ENCODE data around the gene PLAAT2. TPM values are rescaled to one million over a fixed set of nuclear protein-coding genes. Genes with fewer than 3 reads are reported as not detected.

PLAAT2 gene
- total RNA-seq, 1 donor from 2014 or later: not detected

GRCh38 chr11:63506876-63507275 is 56.3 kb downstream of the PLAAT2 start:
- TF ChIP-seq CTCF (IDR thresholded peaks at IDR 0.05): no peak
- no peak overlapping the region for H3K4me3 Mint-ChIP-seq
- ATAC-seq (ENCODE audit: low read depth) (no peak), DNase-seq (no peak)
- intact Hi-C loops (cut with micrococcal nuclease): no loop called here
- H3K27me3 Mint-ChIP-seq: peaks cover 30% of the 10 kb centered on the region
- ChIA-PET CTCF (interaction anchor here (0.9 kb wide), 1 partner anchor 27 kb away, joined by 3 read pairs; no protein-coding TSS in a partner anchor), POLR2A (interaction anchor here (0.6 kb wide), 1 partner anchor 76 kb away, joined by 3 read pairs; no protein-coding TSS in a partner anchor)
- H3K27ac Mint-ChIP-seq: no peak overlapping the region
- peaks cover 2% of the 10 kb centered on the region for H3K4me1 Mint-ChIP-seq
- no peaks in the 10 kb centered on the region for H3K9me3 Mint-ChIP-seq
- no peaks in the 10 kb centered on the region for H3K36me3 Mint-ChIP-seq (ENCODE audit: low read depth)

DNA sequence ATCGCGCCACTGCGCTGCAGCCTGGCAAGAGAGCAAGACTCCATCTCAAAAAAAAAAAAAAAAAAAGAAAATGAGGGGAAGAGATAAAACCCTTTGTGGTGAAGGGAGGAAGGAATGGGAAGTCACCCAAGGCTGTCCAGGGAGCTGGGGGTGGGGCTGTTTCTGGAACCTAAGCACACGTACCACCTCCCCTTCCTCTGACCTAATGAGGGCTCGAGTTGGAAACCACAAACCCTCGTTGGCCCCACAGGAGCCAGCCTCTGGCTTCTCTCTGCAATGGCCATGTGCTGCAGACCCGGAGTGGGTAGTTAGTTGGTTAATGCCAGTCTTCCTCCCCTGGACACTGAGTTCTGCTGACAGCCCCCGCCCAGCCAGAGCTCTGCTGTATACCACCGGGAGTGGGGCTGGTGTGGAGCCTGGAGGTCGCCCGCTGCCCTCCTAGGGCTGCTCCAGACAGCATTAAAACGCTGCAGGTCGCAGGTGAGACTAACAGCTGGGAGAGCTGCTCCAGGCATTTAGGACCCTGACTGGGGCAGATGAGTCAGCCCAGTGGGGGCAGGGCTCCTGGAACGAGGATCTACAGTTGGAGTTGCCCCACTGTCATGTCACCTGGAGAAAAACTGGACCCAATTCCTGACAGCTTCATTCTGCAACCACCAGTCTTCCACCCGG is 57.2 kb downstream of the PLAAT2 start, which contains the start of gene LGALS12:
LGALS12 (plus strand) TSS at position 228 of the 672 bp plus-strand sequence; CDS start at position 603, 375 bp downstream.
- Mint-ChIP-seq H3K36me3 (ENCODE audit: low read depth) (no peaks in the 10 kb centered on the region), H3K4me3 (no peak within 1 kb of the TSS), H3K27ac (no peak within 1 kb of the TSS), H3K27me3 (peaks cover 30% of the 10 kb centered on the region), H3K9me3 (no peaks in the 10 kb centered on the region), H3K4me1 (peaks cover 2% of the 10 kb centered on the region)
- DNase-seq (no peak), ATAC-seq (ENCODE audit: low read depth) (no peak)
- TF ChIP-seq CTCF (IDR thresholded peaks at IDR 0.05): no peak
- ChIA-PET POLR2A (no interaction called here), CTCF (no interaction called here)
- intact Hi-C loops (cut with micrococcal nuclease): no loop called here

GRCh38 chr11:63504933-63505586 is 58.1 kb downstream of the PLAAT2 start:
- no peak for TF ChIP-seq CTCF (IDR thresholded peaks at IDR 0.05)
- Mint-ChIP-seq H3K27me3 (peaks cover 32% of the 10 kb centered on the region), H3K4me3 (no peak overlapping the region), H3K9me3 (peaks cover 8% of the 10 kb centered on the region), H3K36me3 (ENCODE audit: low read depth) (peaks cover 4% of the 10 kb centered on the region), H3K4me1 (peaks cover 2% of the 10 kb centered on the region), H3K27ac (no peak overlapping the region)
- intact Hi-C loops (cut with micrococcal nuclease): no loop called here
- POLR2A ChIA-PET: no interaction called here
- CTCF ChIA-PET: no interaction called here
- ATAC-seq (ENCODE audit: low read depth): no peak
- no peak for DNase-seq

DNA sequence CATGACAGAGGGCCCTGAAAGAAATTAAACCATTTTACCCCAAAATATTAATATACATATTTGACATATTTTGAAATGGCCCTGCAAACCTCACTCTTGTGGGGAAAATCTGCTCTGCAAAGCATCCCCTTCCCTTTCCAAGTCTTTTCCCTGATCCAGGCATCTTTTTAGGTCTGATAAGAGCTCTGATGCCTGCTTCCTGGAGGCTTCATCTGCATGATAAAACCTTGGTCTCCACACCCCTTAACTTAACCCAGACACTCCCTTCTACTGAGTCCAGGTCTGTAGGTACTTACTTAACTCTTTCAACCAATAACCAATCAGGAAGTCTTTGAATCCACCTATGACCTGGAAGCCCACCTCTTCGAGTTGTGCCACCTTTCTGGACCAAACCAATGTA is 59.1 kb downstream of the PLAAT2 start:
- Mint-ChIP-seq H3K36me3 (ENCODE audit: low read depth) (peaks cover 4% of the 10 kb centered on the region), H3K4me3 (no peak overlapping the region), H3K27me3 (peaks cover 30% of the 10 kb centered on the region), H3K4me1 (peaks cover 2% of the 10 kb centered on the region), H3K9me3 (peaks cover 13% of the 10 kb centered on the region), H3K27ac (no peak overlapping the region)
- no peak for DNase-seq
- POLR2A ChIA-PET: no interaction called here
- intact Hi-C loops (cut with micrococcal nuclease): no loop called here
- TF ChIP-seq CTCF (IDR thresholded peaks at IDR 0.05): no peak
- ATAC-seq (ENCODE audit: low read depth): no peak
- CTCF ChIA-PET: interaction anchor here (0.6 kb wide), 1 partner anchor 25 kb away, joined by 3 read pairs; no protein-coding TSS in a partner anchor

DNA sequence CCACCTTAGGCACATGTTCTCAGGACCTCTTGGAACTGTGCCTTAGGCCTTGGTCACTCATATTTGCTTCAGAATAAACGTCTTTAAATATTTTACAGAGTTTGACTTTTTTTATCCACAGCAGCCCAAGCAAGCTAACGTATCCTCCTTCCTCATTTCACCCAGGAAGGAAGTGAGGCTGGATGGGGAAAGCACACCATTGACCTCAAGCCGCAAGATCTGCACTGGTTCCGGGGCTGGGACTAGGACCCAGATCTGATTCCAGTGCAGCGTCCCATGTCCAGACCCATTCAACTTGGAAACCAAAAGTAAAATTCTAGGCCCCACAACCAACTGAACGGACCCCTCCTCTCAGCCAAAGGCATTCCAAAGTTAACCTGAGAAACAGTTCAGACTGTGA is 59.7 kb downstream of the PLAAT2 start:
- intact Hi-C loops (cut with micrococcal nuclease): no loop called here
- H3K36me3 Mint-ChIP-seq (ENCODE audit: low read depth): peaks cover 4% of the 10 kb centered on the region
- CTCF ChIA-PET: no interaction called here
- no peak for TF ChIP-seq CTCF (IDR thresholded peaks at IDR 0.05)
- H3K4me1 Mint-ChIP-seq: peaks cover 2% of the 10 kb centered on the region
- no peak overlapping the region for H3K27ac Mint-ChIP-seq
- H3K27me3 Mint-ChIP-seq: peaks cover 35% of the 10 kb centered on the region
- peaks cover 13% of the 10 kb centered on the region for H3K9me3 Mint-ChIP-seq
- no peak overlapping the region for H3K4me3 Mint-ChIP-seq
- ATAC-seq (ENCODE audit: low read depth) (no peak), DNase-seq (no peak)
- POLR2A ChIA-PET: no interaction called here

Measured in activated B cell treated with CpG ODN at 0.5 μM for 24 hours (primary cell).